VCaP (cell line): Measurements from ENCODE around the gene ANXA5.

Source experiments
- H3K27ac ChIP-seq: fragments of 450-650 bp; 2 replicates; pipeline ENCODE4 v1.5.1; 2017
- TF ChIP-seq, protein P1 (sequence below): fragments of 450-650 bp; conservative IDR thresholded peaks from 2 replicates; pipeline ENCODE4 v1.5.1; 2017; ENCODE audit warnings: mild to moderate bottlenecking, moderate library complexity

ANXA5 gene

DNA sequence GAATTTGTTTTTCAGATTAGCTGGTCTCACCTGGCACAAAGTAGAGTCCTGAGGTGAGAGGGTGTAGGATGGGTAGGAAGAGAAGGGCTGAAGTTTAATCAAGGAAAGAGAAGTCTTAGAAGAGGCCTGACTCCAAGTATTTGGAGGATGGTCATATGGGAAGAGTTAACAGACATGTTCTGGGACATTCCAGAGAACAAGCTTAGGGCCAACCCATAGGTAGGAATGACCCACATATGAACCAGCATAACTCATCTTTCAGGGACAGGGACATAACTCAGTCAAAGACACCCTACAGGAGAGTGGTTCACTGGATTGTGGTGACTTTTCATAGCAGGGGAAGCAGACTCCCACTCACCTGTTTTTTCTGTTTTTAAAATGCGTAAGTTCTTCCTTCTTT, 27.9 kb upstream of the ANXA5 start:
- no peak overlapping the region for H3K27ac ChIP-seq
- TF ChIP-seq, protein P1, sequence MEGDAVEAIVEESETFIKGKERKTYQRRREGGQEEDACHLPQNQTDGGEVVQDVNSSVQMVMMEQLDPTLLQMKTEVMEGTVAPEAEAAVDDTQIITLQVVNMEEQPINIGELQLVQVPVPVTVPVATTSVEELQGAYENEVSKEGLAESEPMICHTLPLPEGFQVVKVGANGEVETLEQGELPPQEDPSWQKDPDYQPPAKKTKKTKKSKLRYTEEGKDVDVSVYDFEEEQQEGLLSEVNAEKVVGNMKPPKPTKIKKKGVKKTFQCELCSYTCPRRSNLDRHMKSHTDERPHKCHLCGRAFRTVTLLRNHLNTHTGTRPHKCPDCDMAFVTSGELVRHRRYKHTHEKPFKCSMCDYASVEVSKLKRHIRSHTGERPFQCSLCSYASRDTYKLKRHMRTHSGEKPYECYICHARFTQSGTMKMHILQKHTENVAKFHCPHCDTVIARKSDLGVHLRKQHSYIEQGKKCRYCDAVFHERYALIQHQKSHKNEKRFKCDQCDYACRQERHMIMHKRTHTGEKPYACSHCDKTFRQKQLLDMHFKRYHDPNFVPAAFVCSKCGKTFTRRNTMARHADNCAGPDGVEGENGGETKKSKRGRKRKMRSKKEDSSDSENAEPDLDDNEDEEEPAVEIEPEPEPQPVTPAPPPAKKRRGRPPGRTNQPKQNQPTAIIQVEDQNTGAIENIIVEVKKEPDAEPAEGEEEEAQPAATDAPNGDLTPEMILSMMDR = no peak

DNA sequence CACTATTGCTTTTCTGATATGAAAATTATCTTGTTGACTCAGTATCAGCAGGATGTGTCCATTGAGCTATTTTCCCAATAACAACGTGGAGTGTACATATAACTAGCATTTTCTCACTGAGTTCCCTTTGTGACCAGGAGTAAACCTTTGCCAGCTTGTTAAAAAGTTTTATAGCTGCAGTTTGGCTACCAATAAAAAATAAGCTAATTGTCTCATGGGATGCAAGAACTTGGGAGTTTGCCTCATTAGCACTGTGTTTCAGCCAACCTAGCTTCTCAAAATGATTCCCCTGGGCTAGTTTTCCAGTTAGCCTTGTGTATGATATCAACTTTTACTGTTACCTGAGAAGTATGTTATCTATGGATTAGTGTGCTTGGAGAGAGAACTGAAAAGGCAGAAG, 24.9 kb upstream of the ANXA5 start:
- H3K27ac ChIP-seq = peak overlapping the region; percentile 78
- TF ChIP-seq, protein P1 = no peak

DNA sequence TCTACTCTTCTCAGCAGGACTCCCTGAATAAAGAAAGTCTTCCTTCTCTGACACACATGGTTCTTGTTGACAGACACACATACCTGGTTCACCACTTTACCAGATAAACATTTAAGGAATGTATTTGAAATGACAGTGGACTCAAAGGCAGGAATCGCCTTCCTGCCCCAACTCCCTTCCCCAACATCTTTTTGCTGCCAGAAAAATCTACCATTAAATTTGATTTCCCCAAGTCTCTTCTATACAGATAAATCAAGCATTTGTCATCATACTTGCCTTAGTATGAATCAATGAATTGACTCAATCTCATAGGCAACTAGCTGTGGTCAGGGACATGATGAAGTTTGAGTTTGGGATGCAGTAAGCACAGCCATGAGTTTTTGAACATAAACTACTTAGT, 23.3 kb upstream of the ANXA5 start:
- TF ChIP-seq, protein P1 = no peak
- H3K27ac ChIP-seq = peak overlapping the region; percentile 78

DNA sequence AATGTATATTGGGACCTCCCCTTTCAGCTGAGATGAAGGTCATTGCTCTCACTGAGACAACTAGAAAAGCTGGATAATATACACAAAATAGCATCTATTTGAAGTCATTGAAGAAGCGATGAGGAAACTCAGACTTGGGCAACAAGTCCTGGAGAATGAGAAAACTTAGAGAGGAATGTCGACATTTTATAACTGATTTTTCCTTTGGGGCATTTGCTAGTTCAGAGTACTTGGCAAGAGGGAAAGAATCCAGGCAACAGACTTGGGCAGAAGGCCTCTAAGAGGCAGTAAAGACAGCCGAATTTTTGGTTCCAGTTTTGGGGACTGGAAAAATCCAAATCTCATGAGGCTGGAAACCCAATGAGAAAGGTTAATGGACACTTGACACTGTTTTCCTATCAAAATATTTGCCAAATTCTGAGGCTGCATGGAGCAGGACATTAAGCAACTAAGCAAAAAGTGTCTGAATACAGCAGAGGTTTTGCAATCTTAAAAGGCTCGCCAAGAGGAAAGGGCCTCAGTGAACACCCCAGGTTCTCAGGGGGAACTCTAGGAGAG, 21.0 kb upstream of the ANXA5 start:
- TF ChIP-seq, protein P1 = no peak
- H3K27ac ChIP-seq = no peak overlapping the region

DNA sequence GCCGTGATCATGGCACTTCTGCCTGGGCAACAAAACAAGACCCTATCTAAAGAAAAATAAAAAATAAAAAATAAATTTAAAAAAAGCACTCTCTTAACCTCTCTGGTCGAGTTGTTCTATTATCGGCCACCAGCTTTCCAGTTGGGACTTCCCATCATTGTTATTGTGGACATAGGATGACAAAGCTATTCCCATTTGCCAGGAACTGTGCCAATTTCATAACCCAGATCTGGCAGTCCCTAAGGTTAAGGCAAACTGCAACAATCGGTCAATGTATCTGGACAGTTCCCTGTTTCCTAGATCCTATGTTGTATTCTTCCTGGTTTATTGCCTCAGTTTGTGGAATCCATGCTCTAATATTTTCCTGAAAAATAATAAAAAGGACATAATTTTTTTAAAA, 17.8 kb upstream of the ANXA5 start:
- TF ChIP-seq, protein P1 = no peak

DNA sequence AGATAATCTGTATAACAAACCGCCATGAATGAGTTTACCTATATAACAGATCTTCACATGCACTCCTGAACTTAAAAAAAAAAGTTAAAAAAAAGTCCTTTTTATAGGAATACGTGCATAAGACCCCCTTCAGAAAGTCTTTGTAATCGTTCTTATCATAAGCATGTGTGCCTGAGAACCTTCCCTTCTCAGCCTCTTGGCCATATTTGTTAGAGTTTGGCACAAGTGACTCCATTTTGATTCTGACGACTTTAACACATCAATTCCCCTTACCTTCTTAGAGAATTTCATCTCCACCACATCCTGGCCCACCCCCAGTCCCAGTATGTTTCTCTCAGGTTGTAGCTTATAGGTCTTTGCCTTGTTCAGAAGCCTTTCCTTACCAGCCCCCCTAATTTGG, 16.0 kb upstream of the ANXA5 start:
- no peak overlapping the region for H3K27ac ChIP-seq
- TF ChIP-seq, protein P1 = no peak

More for the DNA sequence above, 17.8 kb upstream of the ANXA5 start:
- no peak overlapping the region for H3K27ac ChIP-seq

DNA sequence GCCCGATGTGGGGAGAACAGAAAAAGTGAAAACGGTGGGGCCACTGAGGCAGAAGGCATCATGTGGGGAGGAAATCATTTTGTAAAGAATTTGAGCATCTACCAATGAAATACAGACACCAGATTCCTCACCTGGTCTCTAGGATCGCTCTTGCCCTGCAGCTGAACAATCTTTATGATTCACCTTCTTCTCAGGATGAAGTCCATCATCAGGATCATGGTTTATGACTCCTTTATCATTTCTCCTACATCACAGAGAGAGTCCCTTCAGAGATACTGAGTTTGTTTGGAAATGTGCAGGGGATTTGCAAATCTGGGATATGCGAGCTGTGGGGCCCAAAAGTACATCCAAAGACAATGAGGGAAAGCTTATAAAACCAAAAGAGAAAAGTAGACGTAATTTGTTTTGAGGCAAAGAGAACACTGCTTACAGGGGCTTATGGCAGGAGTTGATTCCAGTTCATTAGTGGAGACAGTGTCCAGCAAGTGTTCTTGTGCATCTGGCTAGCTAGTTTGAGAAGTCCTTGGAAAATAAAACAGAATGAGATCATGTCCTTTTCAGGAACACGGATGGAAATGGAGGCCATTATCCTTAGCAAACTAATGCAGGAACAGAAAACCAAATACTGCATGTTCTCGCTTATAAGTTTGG, 15.3 kb upstream of the ANXA5 start:
- H3K27ac ChIP-seq = no peak overlapping the region

More for the DNA sequence above, 15.3 kb upstream of the ANXA5 start:
- TF ChIP-seq, protein P1 = no peak
